GM21447 (cell line): Measurements from ENCODE around the gene HBA1.
"Not testable (repeated sequence)": the region's sequence is repeated elsewhere in the genome, so short reads cannot be mapped to it uniquely, and the experiment has no call there.

Source experiments
- ATAC-seq: cut with Tn5 transposase; IDR thresholded peaks from one replicate; pipeline ENCODE4 v1.9.1; 2021; ENCODE audit not compliant: unreplicated experiment

HBA1 gene

DNA sequence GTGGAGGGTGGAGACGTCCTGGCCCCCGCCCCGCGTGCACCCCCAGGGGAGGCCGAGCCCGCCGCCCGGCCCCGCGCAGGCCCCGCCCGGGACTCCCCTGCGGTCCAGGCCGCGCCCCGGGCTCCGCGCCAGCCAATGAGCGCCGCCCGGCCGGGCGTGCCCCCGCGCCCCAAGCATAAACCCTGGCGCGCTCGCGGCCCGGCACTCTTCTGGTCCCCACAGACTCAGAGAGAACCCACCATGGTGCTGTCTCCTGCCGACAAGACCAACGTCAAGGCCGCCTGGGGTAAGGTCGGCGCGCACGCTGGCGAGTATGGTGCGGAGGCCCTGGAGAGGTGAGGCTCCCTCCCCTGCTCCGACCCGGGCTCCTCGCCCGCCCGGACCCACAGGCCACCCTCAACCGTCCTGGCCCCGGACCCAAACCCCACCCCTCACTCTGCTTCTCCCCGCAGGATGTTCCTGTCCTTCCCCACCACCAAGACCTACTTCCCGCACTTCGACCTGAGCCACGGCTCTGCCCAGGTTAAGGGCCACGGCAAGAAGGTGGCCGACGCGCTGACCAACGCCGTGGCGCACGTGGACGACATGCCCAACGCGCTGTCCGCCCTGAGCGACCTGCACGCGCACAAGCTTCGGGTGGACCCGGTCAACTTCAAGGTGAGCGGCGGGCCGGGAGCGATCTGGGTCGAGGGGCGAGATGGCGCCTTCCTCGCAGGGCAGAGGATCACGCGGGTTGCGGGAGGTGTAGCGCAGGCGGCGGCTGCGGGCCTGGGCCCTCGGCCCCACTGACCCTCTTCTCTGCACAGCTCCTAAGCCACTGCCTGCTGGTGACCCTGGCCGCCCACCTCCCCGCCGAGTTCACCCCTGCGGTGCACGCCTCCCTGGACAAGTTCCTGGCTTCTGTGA is at the start of gene HBA1:
Gene HBA1, plus strand, starts transcription at position 204 of the 906 bp plus-strand sequence. Its CDS starts 37 bp downstream, at position 241.
- not testable (repeated sequence) for ATAC-seq

DNA sequence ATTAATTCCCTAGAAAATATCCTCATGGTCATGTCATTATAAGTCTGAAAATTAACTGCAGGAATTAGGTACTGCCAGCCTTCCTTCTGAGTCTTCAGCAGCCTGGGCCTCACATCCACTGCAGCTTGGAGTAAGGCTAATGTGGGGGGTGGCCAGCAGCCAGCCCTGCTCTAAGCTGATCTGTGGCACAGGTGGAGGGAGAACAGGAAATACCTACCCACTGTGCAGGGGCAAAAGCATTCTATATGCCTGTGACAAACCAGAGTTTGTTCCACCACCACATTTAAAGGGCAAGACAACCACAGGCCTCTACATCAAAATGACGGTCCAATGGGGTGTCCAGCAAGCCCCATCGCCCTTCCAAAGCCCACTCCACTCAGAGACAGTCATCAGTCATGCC is 47.4 kb upstream of the HBA1 start:
- no peak for ATAC-seq

DNA sequence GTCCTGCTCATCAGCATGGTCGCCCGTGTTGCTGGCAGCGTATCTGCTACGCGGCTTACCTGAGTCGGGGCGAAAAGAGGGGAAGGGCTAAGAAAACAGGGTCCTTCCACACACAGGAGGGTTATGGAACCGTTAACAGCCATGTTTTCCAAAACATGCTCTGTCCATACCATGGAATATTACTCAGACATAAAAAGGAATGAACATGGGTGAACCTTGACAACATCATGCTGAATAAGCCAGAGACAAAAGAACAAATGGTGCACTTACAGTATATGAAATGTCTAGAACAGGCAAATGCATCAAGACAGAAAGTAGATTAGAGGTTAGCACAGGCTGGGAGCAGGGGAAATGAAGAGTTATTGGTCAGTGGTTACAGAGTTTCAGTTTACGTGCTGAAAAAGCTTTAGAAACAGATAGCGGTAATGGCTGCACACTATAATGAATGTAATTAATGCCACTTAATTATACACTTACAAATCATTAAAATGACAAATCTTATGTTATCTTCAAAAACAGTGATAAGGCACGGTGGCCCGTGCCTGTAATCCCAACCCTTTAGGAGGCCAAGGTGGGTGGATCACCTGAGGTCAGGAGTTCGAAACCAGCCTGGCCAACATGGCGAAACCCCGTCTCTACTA is 45.8 kb upstream of the HBA1 start:
- ATAC-seq: no peak

DNA sequence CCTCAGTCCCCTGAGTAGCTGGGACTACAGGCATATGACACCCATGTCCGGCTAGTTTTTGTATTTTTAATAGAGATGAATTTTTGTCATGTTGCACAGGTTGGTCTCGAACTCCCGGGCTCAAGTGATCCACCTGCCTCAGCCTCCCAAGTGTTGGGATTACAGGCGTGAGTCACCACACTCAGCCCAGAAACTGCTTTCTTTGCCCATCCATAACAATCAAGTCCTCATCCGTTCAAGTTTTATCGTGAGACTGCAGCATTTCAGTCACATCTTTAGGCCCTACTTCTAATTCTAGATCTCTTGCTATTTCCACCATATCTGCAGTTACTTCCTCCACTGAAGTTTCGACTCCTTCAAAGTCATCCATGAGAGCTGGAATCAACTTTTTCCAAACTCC is 44.4 kb upstream of the HBA1 start:
- no peak for ATAC-seq

DNA sequence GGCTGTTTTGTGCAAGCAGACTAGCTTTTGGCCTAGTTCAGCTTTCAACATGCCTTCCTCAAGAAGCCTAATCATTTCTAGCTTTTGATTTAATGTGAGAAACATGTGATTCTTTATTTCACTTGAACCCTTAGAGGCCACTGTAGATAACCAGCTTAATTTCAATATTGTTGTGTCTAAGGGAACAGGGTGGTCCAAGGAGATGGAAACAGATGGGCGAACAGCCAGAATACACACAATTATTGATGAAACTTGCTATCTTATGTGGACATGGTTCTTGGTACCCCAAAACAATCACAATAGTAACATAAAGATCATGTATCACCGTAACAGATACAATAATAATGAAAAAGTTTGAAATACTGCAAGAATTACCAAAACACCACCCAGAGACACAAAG is 42.8 kb upstream of the HBA1 start:
- no peak for ATAC-seq

DNA sequence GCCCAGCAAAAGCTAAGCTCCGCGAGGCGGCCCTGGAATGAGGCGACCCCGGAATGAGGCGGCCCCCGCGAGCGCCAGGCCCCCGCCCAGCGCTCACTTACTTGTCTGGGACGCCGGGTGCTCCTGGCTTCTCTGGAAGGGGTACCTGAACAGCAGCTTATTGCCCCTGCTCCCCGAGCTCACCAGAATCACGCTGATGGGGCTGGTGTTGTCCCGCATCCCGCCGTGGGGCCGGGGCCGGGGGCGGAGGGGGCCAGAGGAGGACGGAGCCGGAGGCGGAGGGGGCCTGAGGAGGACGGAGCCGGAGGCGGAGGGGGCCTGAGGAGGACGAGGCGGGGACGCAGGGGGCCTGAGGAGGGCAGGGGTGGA is 38.4 kb upstream of the HBA1 start:
- no peak for ATAC-seq

DNA sequence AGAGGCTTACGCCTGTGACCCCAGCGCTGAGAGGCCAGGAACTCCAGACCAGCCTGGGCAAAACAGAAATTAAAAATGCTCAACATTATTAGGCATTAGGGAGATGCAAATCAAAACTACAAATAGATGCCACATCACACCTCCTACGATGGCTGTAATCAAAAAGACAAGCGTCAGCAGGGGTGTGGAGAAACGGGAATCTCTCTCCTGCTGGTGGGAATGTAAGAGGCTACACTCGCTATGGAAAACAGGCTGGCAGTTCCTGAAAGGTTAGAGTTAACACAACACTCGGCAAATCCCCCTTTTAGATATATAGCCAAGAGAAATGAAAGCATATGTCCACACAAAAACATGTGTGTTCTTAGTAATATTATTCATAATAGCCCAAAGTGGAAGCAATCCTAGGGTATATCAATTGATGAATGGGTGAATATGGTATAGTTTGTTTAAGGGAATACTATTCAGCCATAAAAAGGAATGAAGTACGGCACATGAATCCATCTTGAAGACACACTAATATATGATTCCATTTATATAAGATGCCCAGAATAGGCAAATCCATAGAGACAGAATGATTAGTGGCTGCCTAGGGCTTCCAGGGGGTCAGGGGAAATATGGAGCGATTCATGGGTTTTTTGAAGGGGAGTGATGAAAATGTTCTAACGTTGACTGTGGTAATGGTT is 36.2 kb upstream of the HBA1 start:
- ATAC-seq: no peak

DNA sequence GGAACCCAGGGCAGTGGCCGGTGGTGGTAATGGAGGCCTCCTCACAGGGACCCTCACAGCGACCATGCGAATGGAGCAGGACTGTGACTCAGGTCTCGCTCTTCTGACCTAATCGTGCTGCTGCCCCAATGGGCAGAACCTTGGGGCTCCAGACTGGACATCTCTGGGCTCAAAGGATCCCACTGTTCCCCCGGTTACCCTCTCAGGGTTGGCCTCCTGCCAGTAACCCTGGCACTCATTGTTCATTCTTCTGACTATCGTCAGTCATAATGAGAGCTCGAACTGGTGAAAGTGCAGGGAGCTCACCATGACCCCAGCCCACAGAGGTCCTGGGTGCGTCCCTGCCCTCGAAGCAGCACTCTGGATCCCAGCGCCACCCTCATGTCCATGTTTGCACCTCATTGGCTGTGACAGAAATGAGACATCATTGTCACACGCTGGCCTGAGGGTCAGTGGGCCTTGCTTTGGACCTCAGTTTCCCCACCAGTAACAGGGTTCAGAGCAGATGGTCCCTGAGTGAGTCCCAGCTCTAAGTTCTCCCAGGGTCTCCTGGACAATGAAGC is 34.0 kb upstream of the HBA1 start:
- ATAC-seq: no peak

DNA sequence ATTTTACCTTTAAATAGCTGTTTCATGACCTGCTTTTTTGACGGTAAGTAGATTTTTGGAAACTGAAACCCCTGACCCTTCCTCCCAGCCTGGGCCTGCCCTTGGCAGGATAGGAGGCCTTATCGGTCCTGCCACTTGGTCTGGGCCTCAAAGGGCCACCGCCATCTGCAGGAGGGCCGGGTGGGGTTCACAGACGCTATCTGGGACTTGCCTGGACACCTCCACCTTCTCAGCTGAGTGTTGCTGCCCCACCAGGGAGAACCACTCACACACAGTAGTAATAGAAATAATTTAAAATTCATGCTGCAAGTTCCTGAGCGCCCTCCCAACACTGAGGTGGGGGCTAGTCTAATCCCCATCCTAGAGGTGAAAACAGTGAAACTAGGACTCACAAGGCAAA is 33.4 kb upstream of the HBA1 start:
- no peak for ATAC-seq

DNA sequence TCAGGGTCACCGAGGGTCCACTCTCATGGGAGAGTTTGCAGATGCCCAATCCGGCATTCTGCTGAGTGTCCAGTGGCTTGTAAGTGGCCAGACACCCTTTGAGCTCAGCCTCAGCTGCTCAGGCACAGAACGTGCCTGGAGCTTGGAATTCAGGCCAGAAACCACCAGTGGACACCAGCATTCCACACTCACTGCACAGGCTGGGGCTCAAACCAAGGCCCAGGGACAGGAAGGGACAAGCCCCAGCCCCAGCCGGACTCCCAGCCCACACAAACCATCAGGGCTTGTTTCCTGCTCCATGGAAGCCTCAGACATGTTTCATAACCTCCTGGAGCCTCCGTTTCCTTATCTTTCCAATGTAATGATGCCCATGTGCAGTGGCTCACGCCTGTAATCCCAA is 33.0 kb upstream of the HBA1 start:
- no peak for ATAC-seq

DNA sequence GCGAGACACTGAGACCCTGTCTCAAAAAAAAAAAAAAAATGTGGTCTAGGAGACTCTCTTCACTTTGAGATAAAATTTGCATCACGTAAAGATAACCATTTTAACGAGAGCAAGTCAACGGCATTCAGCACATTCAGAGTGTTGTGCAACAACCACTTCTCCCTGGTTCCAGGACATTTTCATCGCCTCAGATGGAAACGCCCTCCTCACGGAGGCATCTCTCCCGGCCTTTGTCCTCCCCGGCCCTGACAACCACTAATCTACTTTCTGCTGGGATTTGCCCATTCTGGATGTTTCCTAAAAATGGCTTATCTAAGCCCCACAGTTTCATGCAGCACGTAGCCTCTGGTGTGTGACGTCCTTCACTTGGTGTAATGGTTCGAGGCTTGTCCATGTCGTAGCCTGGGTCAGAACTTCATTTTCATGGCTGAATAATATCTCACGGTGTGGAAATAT is 31.7 kb upstream of the HBA1 start:
- ATAC-seq: no peak

DNA sequence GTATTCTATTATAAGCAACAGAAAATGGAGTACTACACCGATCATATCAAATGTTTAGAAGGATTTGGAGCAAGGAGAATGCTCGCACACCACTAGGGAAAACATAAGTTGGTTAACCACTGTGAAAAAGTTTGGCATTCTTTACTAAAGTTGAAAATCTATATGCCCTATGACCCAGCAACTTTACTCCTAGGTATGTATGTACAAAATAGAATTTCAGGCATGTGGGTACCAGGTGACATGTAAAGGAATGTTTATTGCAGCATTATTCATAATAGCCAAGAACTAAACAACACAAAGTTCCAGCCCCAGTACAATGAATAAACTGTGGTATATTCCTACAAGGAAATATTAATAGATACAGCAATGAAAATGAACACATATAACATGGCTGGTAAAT is 29.8 kb upstream of the HBA1 start:
- ATAC-seq: no peak

DNA sequence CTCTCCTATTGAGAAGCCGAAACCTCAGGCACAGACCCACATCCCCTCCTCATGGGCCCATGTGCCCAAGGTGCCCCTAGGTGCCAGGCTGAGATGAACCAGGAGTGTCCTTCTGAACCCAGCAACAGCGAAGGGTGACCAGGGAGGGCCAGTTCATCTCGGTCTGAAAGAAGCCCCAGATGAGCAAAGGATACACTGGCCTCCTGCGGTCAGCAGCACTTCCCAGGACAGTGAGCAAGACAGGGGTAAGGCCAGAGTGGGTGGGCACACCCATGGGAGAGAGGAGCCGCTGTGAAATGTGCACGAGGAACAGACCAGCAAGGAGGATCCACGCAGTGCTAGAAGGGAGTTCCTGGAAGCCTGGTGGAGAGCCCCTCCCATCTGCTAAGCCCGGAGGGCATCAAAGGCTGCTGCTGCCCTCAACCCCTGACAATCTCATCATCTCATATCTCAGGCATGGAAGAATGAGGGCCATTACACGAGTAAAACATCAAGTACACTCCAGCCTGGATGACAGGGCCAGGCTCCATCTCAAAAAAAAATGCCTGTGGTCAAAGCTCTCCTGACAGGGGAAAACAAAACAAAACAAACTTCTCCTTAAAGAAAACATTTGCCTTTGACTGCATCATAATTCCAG is 27.3 kb upstream of the HBA1 start:
- ATAC-seq: no peak

DNA sequence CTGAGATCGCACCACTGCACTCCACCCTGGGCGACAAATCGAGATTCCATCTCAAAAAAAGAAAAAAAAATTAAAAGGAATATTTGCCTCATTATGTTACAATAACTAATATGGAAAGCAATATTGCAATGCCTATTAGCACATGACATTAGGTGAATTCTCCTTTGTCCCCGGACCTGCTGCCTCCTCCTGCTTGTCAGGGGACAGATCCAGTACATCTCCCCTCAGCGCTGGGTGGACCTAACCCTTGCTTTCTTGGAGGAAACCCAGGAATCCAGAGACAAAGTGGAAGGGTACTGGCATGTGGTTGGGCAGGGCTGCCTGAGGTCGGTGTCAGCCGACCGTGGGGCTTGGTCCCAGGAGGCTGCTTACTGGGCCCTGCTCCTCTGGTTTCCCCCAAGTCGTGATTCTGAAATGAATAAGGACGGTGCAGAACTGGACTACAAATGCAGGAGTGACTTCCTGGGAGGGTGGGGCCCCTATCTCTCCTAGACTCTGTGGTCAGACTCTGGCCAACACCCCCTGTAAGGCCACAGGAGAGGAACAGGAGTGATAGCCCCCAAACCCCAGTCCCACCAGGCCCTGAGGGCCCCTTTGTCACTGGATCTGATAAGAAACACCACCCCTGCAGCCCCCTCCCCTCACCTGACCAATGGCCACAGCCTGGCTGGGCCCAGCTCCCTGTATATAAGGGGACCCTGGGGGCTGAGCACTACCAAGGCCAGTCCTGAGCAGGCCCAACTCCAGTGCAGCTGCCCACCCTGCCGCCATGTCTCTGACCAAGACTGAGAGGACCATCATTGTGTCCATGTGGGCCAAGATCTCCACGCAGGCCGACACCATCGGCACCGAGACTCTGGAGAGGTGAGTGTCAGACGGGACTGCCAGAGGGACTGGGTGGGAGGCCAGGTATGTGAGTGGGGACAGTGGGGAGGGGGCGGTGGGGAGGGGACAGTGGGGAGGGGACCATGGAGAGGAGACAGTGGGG is 24.0 kb upstream of the HBA1 start, which contains the start of gene HBZ:
Gene HBZ, plus strand, starts transcription at position 504 of the 988 bp plus-strand sequence. Its CDS starts 266 bp downstream, at position 770.
- ATAC-seq: no peak

DNA sequence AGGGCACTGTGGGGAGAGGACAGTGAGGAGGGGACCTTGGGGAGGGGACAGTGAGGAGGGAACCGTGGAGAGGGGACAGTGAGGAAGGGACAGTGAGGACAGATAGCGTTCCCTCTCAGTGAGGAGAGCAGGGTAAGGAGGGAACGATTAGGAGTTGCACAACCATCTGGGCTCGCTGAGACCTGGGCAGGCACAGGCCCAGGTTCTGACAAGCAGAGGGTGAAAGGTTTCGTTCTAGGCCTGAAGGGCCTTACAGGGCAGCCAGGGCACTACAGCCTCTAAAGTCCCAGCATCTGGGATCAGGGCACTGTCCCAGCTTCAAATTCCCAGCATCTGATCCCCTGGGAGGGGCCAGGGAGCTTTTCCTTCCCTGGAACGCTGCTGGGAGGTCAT is 23.4 kb upstream of the HBA1 start:
- not testable (repeated sequence) for ATAC-seq

DNA sequence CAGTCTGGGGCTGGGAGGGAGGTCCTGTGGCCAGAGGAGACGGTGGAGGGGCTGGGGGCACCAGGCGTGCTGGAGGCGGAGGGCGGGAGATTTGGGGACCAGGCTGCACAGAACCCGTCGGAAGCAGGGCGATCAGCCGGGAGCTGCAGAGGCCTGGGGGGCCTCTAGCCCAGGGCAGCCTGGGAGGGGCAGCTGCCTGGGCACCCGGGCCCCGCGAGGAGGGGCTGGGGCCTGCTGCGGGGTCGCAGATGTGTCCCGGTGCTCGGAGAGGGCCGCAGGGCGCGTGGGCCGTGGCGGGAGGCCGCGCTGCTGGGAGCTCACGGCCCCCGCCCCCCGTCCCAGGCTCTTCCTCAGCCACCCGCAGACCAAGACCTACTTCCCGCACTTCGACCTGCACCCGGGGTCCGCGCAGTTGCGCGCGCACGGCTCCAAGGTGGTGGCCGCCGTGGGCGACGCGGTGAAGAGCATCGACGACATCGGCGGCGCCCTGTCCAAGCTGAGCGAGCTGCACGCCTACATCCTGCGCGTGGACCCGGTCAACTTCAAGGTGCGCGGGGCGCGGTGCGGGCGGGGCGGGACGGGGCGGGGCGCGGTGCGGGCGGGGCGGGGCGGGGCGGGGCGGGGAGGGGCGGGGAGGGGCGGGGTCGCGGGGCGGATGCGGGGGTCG is 22.8 kb upstream of the HBA1 start:
- ATAC-seq: not testable (repeated sequence)

DNA sequence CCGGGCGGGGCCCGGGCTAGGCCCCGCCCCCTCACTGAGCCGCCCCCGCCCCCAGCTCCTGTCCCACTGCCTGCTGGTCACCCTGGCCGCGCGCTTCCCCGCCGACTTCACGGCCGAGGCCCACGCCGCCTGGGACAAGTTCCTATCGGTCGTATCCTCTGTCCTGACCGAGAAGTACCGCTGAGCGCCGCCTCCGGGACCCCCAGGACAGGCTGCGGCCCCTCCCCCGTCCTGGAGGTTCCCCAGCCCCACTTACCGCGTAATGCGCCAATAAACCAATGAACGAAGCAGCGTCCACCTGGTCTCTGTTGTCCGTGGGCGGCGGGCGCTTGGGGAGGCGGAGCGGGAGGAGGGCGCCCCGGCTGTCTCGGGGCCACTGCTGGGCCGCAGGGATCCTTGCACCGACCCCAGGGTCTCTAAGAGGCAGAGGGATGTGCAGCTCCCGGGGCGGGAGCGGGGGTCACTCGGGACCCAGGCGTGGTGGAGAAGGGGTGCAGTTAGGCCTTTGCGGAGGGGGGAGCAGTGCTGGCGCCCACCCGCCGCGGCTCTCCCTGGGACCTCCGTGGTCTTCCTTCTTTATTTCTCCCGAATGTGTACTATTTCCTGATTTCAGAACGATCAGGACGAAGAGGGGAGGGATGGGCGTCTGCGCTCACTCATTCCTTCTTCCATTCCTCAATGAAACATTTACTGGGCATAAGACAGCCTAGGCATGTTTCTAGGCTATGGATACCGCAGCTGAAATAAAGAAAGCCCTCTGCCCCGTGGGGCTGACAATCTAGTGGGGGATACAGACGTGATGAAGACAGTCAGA is 22.1 kb upstream of the HBA1 start:
- ATAC-seq: no peak

DNA sequence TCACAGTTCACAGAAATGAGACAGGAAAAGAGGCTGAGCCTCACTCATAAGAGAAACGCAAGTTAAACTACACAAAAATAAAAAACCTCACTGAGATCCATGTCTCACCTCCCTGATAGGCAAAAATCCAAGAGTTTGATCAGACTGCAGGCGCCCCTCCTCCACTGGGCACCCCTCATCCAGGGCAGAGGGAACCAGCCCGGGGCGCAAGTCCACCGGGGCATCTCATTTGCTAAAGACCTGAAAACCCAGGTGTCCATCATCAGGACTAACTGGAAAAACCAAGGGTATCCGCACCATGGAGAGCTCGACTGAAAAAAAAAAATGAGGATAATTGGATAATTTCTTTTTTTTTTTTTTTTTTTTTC is 21.5 kb upstream of the HBA1 start:
- ATAC-seq: no peak
